Kidney (tissue), 14 donors: ENCODE data around the gene MICU2. TPM values are rescaled to one million over a fixed set of nuclear protein-coding genes. Genes with fewer than 3 reads are reported as not detected.

Experiments used
- DNase-seq, 5 donors: peaks; one replicate each; pipeline ENCODE4 v3.0.0-alpha.2; 2013 to 2020
- FAIRE-seq: peaks from 2 replicates; lab custom pipeline; 2012; peaks lifted over from hg19 to GRCh38; lab: Jason Lieb, UNC
- H3K27ac ChIP-seq, 2 donors: one replicate each; pipeline ENCODE4 v1.7.0; 2013; ENCODE audit warnings: low read depth in 2 of 2, low read length in 2 of 2, inconsistent platforms in 1 of 2
- H3K27me3 ChIP-seq: one replicate; pipeline ENCODE4 v1.7.1; 2013; ENCODE audit warnings: low read length, inconsistent platforms; ENCODE audit not compliant: control insufficient read depth, insufficient read depth
- H3K36me3 ChIP-seq, 3 donors: one replicate each; pipeline versions ENCODE4 v1.7.0 to v1.7.1; 2013; ENCODE audit warnings: low read length in 3 of 3, control low read depth in 1 of 3, inconsistent platforms in 1 of 3; ENCODE audit not compliant: insufficient read depth in 3 of 3, control insufficient read depth in 2 of 3
- H3K4me1 ChIP-seq, 3 donors: one replicate each; pipeline versions ENCODE4 v1.7.0 to v1.7.1; 2013; ENCODE audit warnings: low read length in 3 of 3, inconsistent platforms in 1 of 3, low read depth in 1 of 3; ENCODE audit not compliant: control insufficient read depth in 2 of 3, insufficient read depth in 2 of 3
- H3K4me3 ChIP-seq, 3 donors: one replicate each; pipeline versions ENCODE4 v1.7.0 to v1.8.1; 2013; ENCODE audit warnings: low read length in 3 of 3, control low read depth in 1 of 3, inconsistent platforms in 1 of 3
- H3K9ac ChIP-seq, 3 donors: one replicate each; pipeline versions ENCODE4 v1.7.0 to v1.7.1; 2013; ENCODE audit warnings: low read length in 3 of 3, control low read depth in 1 of 3, inconsistent platforms in 1 of 3
- H3K9me3 ChIP-seq, 3 donors: one replicate each; pipeline versions ENCODE4 v1.7.0 to v1.7.1; 2013; ENCODE audit warnings: low read length in 3 of 3, control low read depth in 1 of 3, inconsistent platforms in 1 of 3; ENCODE audit not compliant: control insufficient read depth in 2 of 3, insufficient read depth in 1 of 3
- CTCF ChIP-seq: IDR thresholded peaks from 3 replicates; pipeline ENCODE4 v1.5.1; 2012; ENCODE audit warnings: mild to moderate bottlenecking, moderate library complexity, borderline replicate concordance; ENCODE audit not compliant: insufficient read depth; ENCODE audit errors: extremely low read depth
- intact Hi-C: fragments of 100-400 bp; cut with DNase I; formaldehyde crosslinking; loops from one replicate; pipeline ENCODE4 v1.11.1; 2022
- polyA plus RNA-seq: library from polyadenylated mRNA; stranded (reverse); fragments of 350-450 nt; fragmentation: Illumina TruSeq; extraction: RNeasy Lipid Tissue Mini Kit (QIAGEN cat#74804); gene quantifications from one replicate; pipeline ENCODE4 v1.2.3, GENCODE V29; 2014; ENCODE audit warnings: low read depth, low replicate concordance; ENCODE audit not compliant: insufficient read depth
- total RNA-seq: library from RNA; stranded (reverse); fragmentation: NEBNext Ultra II Directional; extraction: Animal tissue kit (Norgen Biotek cat#: 25700); gene quantifications from one replicate; pipeline ENCODE4 v1.2.1, GENCODE V29; 2021
- donor health status: control.
- donor health status: control.
- donor health status: control.
- donor health status: control.
- donor health status: control.
- donor health status: DM: yes; HTN: yes; CAD: no.
- donor health status: Normal renal cell carcinoma (clear cell type).

The MICU2 gene
- total and polyA plus RNA-seq, 2 donors from 2014 or later = 49.0 to 86.5 TPM

- H3K36me3 ChIP-seq = no peaks in the 10 kb centered on the region
- H3K27me3 ChIP-seq = no peaks in the 10 kb centered on the region
- H3K27ac ChIP-seq = no peak overlapping the region
- peaks cover 0 to 5% (median 0%) of the 10 kb centered on the region in 3 donors for H3K9me3 ChIP-seq
- no peak for DNase-seq
- H3K4me3 ChIP-seq = no peak overlapping the region
- H3K9ac ChIP-seq = no peak overlapping the region
- no peaks in the 10 kb centered on the region for H3K4me1 ChIP-seq
- FAIRE-seq = no peak
- intact Hi-C loops = loop anchor here (10.0 kb wide), 2 partner anchors 180 to 360 kb away; no protein-coding TSS in a partner anchor
- no peak for TF ChIP-seq CTCF
These were observed 128.9 kb downstream of the MICU2 start for GRCh38 chr13:21475115-21475514.

GRCh38 chr13:21470785-21471184 lies 133.2 kb downstream of the MICU2 start:
- no peak overlapping the region for H3K4me3 ChIP-seq
- FAIRE-seq (no peak), DNase-seq (no peak)
- TF ChIP-seq CTCF = no peak
- peaks cover 0 to 5% (median 0%) of the 10 kb centered on the region in 3 donors for H3K9me3 ChIP-seq
- H3K27ac ChIP-seq = no peak overlapping the region
- no peaks in the 10 kb centered on the region for H3K27me3 ChIP-seq
- intact Hi-C loops = loop anchor here (10.0 kb wide), 2 partner anchors 176 to 356 kb away; no protein-coding TSS in a partner anchor
- H3K9ac ChIP-seq = no peak overlapping the region
- H3K4me1 ChIP-seq = no peaks in the 10 kb centered on the region
- H3K36me3 ChIP-seq = no peaks in the 10 kb centered on the region

GRCh38 chr13:21466527-21466926 lies 137.4 kb downstream of the MICU2 start:
- Histone ChIP-seq H3K27ac (no peak overlapping the region), H3K36me3 (no peaks in the 10 kb centered on the region)
- FAIRE-seq = no peak

More at GRCh38 chr13:21466527-21466926, 137.4 kb downstream of the MICU2 start:
- intact Hi-C loops = no loop called here
- no peak for DNase-seq
- no peak overlapping the region for H3K4me3 ChIP-seq
- H3K27me3 ChIP-seq = no peaks in the 10 kb centered on the region
- no peak overlapping the region for H3K9ac ChIP-seq
- TF ChIP-seq CTCF = no peak
- H3K9me3 ChIP-seq = peaks cover 0 to 5% (median 0%) of the 10 kb centered on the region in 3 donors
- no peaks in the 10 kb centered on the region for H3K4me1 ChIP-seq
